Measurements from ENCODE around the gene LHFPL4. TPM values are rescaled to one million over a fixed set of nuclear protein-coding genes. Genes with fewer than 3 reads are reported as not detected.
"Not testable (repeated sequence)": the region's sequence is repeated elsewhere in the genome, so short reads cannot be mapped to it uniquely, and the experiment has no call there.

The LHFPL4 gene
- total RNA-seq, 1 donor from 2014 or later = not detected

- no peak for DNase-seq (ENCODE audit: low spot score)
These were observed 17.4 kb downstream of the LHFPL4 start for GRCh38 chr3:9536212-9536611.

DNA sequence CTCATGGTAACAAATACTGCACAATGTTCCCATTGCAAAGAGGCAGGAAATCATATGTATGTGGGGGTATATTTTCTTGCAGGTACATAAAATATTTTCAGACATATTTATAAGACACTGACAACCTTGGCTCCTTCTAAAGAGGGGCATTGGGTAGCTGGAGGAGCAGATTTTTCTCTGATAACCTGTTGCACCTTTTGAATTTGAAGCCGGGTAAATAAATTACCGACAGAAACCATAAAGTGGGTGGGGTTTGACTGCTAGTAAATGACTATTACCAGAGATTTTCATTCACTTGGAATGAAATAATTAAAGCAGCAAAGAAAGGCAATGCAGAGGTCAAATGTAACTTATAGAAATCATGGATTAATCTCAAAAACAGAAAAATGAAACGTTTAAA, 19.2 kb downstream of the LHFPL4 start:
- DNase-seq (ENCODE audit: low spot score) = no peak

GRCh38 chr3:9525078-9525477, 28.5 kb downstream of the LHFPL4 start:
- no peak for DNase-seq (ENCODE audit: low spot score)

DNA sequence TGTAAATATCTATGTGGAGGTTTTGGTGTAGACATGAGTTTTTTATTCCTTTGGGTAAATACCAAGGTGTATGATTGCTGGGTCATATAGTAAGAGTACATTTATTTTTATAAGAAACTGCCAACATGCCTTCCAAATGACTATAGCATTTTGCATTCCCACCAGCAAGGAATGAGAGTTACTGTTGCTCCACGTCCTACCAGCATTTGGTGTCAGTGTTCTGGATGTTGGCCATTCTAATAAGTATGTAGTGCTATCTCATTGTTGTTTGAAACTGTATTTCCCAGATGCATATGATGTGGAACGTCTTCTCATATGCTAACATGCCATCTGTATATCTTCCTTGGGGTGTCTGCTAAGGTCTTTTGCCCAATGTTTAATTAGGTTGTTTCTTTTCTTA, 38.7 kb downstream of the LHFPL4 start:
- no peak for DNase-seq (ENCODE audit: low spot score)

GRCh38 chr3:9514306-9514705, 39.3 kb downstream of the LHFPL4 start:
- no peak for DNase-seq (ENCODE audit: low spot score)

- DNase-seq (ENCODE audit: low spot score) = no peak
These were observed 41.1 kb downstream of the LHFPL4 start for GRCh38 chr3:9512456-9513045.

- no peak for DNase-seq (ENCODE audit: low spot score)
These were observed 44.8 kb downstream of the LHFPL4 start for GRCh38 chr3:9508781-9509180.

- no peak for DNase-seq (ENCODE audit: low spot score)
These were observed 45.7 kb downstream of the LHFPL4 start for GRCh38 chr3:9507586-9508578.

DNA sequence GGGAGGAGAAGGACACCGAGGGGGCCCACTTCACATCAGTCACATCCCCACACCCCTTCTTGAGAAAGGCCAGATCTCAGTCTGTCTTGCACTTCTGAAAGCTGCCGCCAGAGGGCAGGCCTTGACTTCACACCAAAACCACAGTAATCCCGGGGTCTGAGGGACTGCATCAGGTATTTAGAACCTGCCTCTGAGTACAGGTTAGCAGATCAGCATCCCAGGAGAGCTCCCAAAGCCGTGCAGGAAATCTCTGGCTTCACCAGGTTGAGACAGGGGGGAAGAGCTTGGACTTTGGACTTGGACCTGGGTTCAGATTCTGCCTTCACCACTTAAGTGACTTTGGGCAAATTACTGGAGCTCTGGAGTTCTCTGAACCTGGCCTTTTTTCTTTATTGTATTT, 50.3 kb downstream of the LHFPL4 start:
- DNase-seq (ENCODE audit: low spot score) = peak; percentile 53

DNA sequence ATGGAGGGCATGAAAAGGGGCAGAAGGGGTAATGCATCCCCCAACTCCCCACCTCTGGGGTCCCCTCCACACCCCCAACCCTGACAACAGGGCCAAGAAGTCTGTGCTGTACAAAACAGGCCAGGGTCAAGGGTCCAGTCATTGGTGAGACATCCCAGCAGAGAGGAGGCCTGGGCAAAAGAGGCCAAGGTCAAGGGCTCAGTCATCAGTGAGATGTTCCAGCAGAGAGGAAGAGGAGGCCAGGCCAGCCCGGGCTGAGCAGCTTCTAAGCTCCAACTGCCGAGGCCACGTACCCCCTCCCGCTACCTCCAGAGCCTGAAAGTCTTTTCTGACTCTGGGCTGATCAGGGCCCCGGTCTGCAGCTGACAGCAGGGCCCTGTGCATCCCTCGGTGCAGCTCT, 52.4 kb downstream of the LHFPL4 start:
- DNase-seq (ENCODE audit: low spot score) = no peak

DNA sequence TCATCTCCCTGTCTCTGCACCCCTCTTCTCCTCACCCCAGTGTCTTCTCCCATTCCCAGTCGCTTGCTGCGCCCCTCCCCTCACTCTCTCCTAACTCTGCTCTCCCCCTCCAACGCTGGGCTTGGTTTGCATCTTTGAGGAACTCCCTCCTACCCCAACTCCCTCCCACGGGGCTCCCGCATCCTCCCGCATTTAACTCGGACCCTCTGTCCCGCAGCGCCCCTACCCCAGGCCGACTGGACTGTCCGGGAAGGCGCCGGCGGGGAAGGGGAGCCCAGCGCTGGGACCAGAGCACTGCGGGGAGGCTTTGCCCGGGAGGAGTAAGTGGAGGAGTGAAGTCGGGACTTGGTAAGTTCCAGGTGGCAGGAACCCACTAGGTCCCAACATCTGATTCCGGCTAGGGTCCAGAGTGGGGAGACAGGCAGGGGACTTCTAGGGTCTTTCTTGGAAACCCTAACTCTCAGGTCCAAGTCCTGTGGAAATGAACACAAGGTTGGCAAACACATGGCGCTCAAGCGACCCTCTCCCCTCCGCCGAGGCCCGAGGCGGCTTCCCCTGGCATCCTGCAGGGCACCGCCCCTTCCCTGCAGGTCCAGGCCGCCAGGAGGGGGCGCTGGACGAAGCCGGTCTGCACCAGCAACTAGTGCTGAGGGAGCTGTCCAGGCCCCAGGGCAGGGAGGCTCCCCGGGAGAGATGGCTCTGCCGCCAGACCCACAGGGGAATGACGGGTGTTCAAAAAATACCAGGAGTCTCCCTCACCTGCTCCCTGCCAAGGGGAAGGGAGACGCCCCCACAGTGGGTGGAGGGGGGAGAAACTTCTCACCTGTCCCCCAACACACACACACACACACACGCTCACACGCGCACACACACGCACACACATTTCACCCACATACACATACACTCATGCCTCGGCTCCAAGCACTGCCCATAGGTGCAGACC, 53.2 kb downstream of the LHFPL4 start:
- peak; percentile 15 for DNase-seq (ENCODE audit: low spot score)

GRCh38 chr3:9499455-9500107, 54.0 kb downstream of the LHFPL4 start:
- DNase-seq (ENCODE audit: low spot score) = no peak

GRCh38 chr3:9498781-9499180, 54.8 kb downstream of the LHFPL4 start:
- DNase-seq (ENCODE audit: low spot score) = no peak

- no peak for DNase-seq (ENCODE audit: low spot score)
These were observed 55.6 kb downstream of the LHFPL4 start for GRCh38 chr3:9497821-9498565.

DNA sequence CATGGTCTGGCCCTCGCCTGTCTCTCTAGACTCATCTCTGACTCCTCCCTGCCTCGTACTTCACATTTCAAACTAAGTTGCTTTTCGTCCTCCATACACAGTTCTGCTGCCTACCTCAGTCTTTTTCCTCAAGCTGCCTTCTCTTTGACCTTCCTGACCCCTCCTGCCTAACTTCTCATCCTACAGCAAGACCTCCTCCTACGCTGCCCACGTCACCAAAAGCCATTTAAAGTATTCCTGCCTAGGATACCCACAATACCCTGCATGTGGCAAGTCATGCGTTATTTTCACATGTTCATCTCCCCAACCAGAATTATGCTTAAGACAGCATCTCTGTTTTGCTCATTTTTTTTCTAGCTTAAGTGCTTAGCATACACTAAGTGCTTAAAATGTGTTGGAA, 56.7 kb downstream of the LHFPL4 start:
- no peak for DNase-seq (ENCODE audit: low spot score)

- not testable (repeated sequence) for DNase-seq (ENCODE audit: low spot score)
These were observed 59.6 kb downstream of the LHFPL4 start for GRCh38 chr3:9494036-9494435.

GRCh38 chr3:9491506-9491905, 62.1 kb downstream of the LHFPL4 start:
- DNase-seq (ENCODE audit: low spot score) = no peak

- DNase-seq (ENCODE audit: low spot score) = no peak
These were observed 68.4 kb downstream of the LHFPL4 start for GRCh38 chr3:9485248-9485647.

DNA sequence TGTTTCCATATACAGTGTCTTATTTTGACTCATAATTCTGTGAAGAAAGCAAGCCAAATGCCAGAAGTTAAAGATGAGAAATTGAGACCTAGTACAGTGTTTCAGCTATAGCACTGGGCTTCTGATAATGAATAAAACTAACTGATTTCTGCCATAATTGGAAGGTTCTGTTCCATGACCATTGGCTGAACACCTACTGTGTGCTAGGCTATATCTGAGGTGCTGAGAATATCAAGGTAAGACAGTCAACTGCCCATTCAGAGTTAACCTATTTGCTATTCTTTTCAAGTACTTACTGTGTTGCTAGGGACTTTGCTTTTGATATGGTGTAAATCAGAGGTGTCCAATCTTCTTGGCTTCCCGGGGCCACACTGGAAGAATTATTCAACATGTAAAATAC, 73.4 kb downstream of the LHFPL4 start:
- DNase-seq (ENCODE audit: low spot score) = no peak

- no peak for DNase-seq (ENCODE audit: low spot score)
These were observed 76.7 kb downstream of the LHFPL4 start for GRCh38 chr3:9476935-9477334.

DNA sequence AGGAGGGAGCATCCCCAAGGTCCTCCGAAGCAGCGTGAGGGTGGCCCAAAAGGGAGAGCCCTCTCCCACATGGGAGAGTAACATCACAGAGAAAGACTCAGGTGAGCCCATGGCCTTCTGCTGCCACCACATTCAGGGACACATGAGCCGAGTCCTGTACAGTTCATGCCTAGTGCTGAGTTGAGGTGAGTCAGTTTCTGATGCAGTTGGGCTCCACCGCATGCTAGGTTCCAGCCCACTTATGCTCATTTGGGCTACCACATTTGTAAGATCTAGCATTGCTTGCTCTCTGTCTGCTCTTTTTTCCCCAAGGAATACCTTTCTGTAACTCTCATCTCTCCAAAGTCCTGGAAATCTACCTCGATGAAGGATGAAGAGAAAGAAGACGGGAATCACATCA, 79.1 kb downstream of the LHFPL4 start:
- DNase-seq (ENCODE audit: low spot score) = no peak

Data from mucosa of gallbladder (tissue), 1 donor.